Ascending aorta (tissue), 2 donors: ENCODE results near the gene SLC44A5. TPM values are rescaled to one million over a fixed set of nuclear protein-coding genes. Genes with fewer than 3 reads are reported as not detected.

ENCODE experiments used
- DNase-seq, 2 donors: peaks; one replicate each; pipeline ENCODE4 v3.0.0-alpha.2; 2019; ENCODE audit warnings: low spot score in 2 of 2
- H3K27ac ChIP-seq, 2 donors: fragments of 200-600 bp; sonication (generic); one replicate each; pipeline ENCODE4 v1.5.1; 2016 to 2017; ENCODE audit warnings: mild to moderate bottlenecking in 1 of 2
- H3K27me3 ChIP-seq: fragments of 200-600 bp; sonication (generic); one replicate; pipeline ENCODE4 v1.5.1; 2017
- H3K36me3 ChIP-seq, 2 donors: fragments of 200-600 bp; sonication (generic); one replicate each; pipeline ENCODE4 v1.5.1; 2016
- H3K4me1 ChIP-seq, 2 donors: fragments of 200-600 bp; sonication (generic); one replicate each; pipeline ENCODE4 v1.5.1; 2016 to 2017; ENCODE audit warnings: mild to moderate bottlenecking in 1 of 2
- H3K4me3 ChIP-seq, 2 donors: fragments of 200-600 bp; sonication (generic); one replicate each; pipeline ENCODE4 v1.5.1; 2016 to 2017; ENCODE audit warnings: mild to moderate bottlenecking in 1 of 2
- H3K9me3 ChIP-seq, 2 donors: fragments of 200-600 bp; sonication (generic); one replicate each; pipeline ENCODE4 v1.5.1; 2016
- CTCF ChIP-seq, 3 experiments: fragments of 200-600 bp in 2 of 3; fragments of 450-650 bp in 1 of 3; sonication (generic) in 2 of 3; IDR thresholded peaks; one replicate each; pipeline ENCODE4 v1.5.1; 2016 to 2019; ENCODE audit warnings: antibody characterized with exemption in 3 of 3, mild to moderate bottlenecking in 1 of 3, moderate library complexity in 1 of 3
- intact Hi-C: fragments of 100-400 bp; cut with DNase I; formaldehyde crosslinking; loops from one replicate; pipeline ENCODE4 v1.15.1; 2023
- total RNA-seq: library from RNA; depleted of rRNA; stranded (reverse); fragments of >200 nt; gene quantifications from one replicate; pipeline ENCODE4 v1.1.0, GENCODE V29; 2016

The SLC44A5 gene
- total RNA-seq, 1 donor from 2014 or later = not detected

- intact Hi-C loops = no loop called here
- Histone ChIP-seq H3K36me3 (no peaks in the 10 kb centered on the region), H3K4me3 (no peak overlapping the region), H3K4me1 (no peaks in the 10 kb centered on the region), H3K27ac (no peak overlapping the region), H3K27me3 (no peaks in the 10 kb centered on the region), H3K9me3 (no peaks in the 10 kb centered on the region)
- no peak for TF ChIP-seq CTCF (IDR thresholded peaks at IDR 0.05)
- DNase-seq = no peak
These were observed 282.2 kb downstream of the SLC44A5 start for GRCh38 chr1:75328691-75329090.

- TF ChIP-seq CTCF (IDR thresholded peaks at IDR 0.05) = no peak
These were observed 283.5 kb downstream of the SLC44A5 start for GRCh38 chr1:75327395-75327794.

GRCh38 chr1:75317976-75318375 is 292.9 kb downstream of the SLC44A5 start:
- no peak for TF ChIP-seq CTCF (IDR thresholded peaks at IDR 0.05)
- no peak overlapping the region for H3K4me3 ChIP-seq
- no peaks in the 10 kb centered on the region for H3K27me3 ChIP-seq
- H3K27ac ChIP-seq = no peak overlapping the region
- H3K36me3 ChIP-seq = no peaks in the 10 kb centered on the region
- no peak for DNase-seq
- no peaks in the 10 kb centered on the region for H3K4me1 ChIP-seq
- intact Hi-C loops = no loop called here
- no peaks in the 10 kb centered on the region for H3K9me3 ChIP-seq

More at GRCh38 chr1:75327395-75327794, 283.5 kb downstream of the SLC44A5 start:
- no peak overlapping the region for H3K4me3 ChIP-seq
- H3K36me3 ChIP-seq = no peaks in the 10 kb centered on the region
- no peak for DNase-seq
- intact Hi-C loops = no loop called here
- H3K9me3 ChIP-seq = no peaks in the 10 kb centered on the region
- H3K4me1 ChIP-seq = no peaks in the 10 kb centered on the region
- H3K27me3 ChIP-seq = no peaks in the 10 kb centered on the region
- H3K27ac ChIP-seq = no peak overlapping the region

- Histone ChIP-seq H3K4me1 (no peaks in the 10 kb centered on the region), H3K36me3 (no peaks in the 10 kb centered on the region), H3K9me3 (no peaks in the 10 kb centered on the region), H3K27ac (no peak overlapping the region), H3K4me3 (no peak overlapping the region), H3K27me3 (no peaks in the 10 kb centered on the region)
- TF ChIP-seq CTCF (IDR thresholded peaks at IDR 0.05) = no peak
- no peak for DNase-seq
- intact Hi-C loops = no loop called here
These were observed 294.7 kb downstream of the SLC44A5 start for GRCh38 chr1:75316230-75316629.

GRCh38 chr1:75312620-75313019 is 298.3 kb downstream of the SLC44A5 start:
- no peak for TF ChIP-seq CTCF (IDR thresholded peaks at IDR 0.05)
- H3K36me3 ChIP-seq = no peaks in the 10 kb centered on the region
- intact Hi-C loops = no loop called here
- no peaks in the 10 kb centered on the region for H3K9me3 ChIP-seq
- no peaks in the 10 kb centered on the region for H3K27me3 ChIP-seq
- DNase-seq = no peak
- H3K4me3 ChIP-seq = no peak overlapping the region
- no peak overlapping the region for H3K27ac ChIP-seq
- no peaks in the 10 kb centered on the region for H3K4me1 ChIP-seq

- TF ChIP-seq CTCF (IDR thresholded peaks at IDR 0.05) = no peak
- H3K27me3 ChIP-seq = no peaks in the 10 kb centered on the region
- H3K27ac ChIP-seq = no peak overlapping the region
- no peaks in the 10 kb centered on the region for H3K36me3 ChIP-seq
- no peaks in the 10 kb centered on the region for H3K9me3 ChIP-seq
- H3K4me1 ChIP-seq = no peaks in the 10 kb centered on the region
- H3K4me3 ChIP-seq = no peak overlapping the region
- no peak for DNase-seq
- intact Hi-C loops = no loop called here
These were observed 300.8 kb downstream of the SLC44A5 start for GRCh38 chr1:75310067-75310466.
